Peyer's patch (tissue), 4 donors: ENCODE results near the gene PTPRF. TPM values are rescaled to one million over a fixed set of nuclear protein-coding genes. Genes with fewer than 3 reads are reported as not detected.
A peak's percentile ranks its signal among the peaks of the same experiment; 100 is the strongest.

Experiments used
- DNase-seq, 3 donors: peaks; one replicate each; pipeline ENCODE4 v3.0.0-alpha.2; 2017 to 2019
- H3K27ac ChIP-seq, 4 donors: fragments of 200-600 bp; sonication (generic); one replicate each; pipeline ENCODE4 v1.5.1; 2016 to 2019
- H3K27me3 ChIP-seq, 2 donors: fragments of 200-600 bp; sonication (generic); one replicate each; pipeline ENCODE4 v1.5.1; 2019
- H3K36me3 ChIP-seq, 3 donors: fragments of 200-600 bp; sonication (generic); one replicate each; pipeline ENCODE4 v1.5.1; 2016 to 2019
- H3K4me1 ChIP-seq, 4 donors: fragments of 200-600 bp; sonication (generic); one replicate each; pipeline ENCODE4 v1.5.1; 2016 to 2019
- H3K4me3 ChIP-seq, 4 donors: fragments of 200-600 bp; sonication (generic); 1 replicate in 3 of 4; 2 replicates in 1 of 4; pipeline ENCODE4 v1.5.1; 2016 to 2019; ENCODE audit warnings: mild to moderate bottlenecking in 1 of 4
- H3K9me3 ChIP-seq, 4 donors: fragments of 200-600 bp; sonication (generic); one replicate each; pipeline ENCODE4 v1.5.1; 2016 to 2019; ENCODE audit warnings: mild to moderate bottlenecking in 1 of 4
- CTCF ChIP-seq, 6 experiments: fragments of 450-650 bp in 4 of 6; fragments of 200-600 bp in 2 of 6; sonication (generic) in 1 of 6; IDR thresholded peaks; one replicate each; pipeline ENCODE4 v1.5.1; 2017 to 2019; ENCODE audit warnings: antibody characterized with exemption in 6 of 6, mild to moderate bottlenecking in 3 of 6, moderate library complexity in 1 of 6
- POLR2A ChIP-seq, 2 donors: fragments of 450-650 bp; IDR thresholded peaks; one replicate each; pipeline ENCODE4 v1.5.1; 2017; ENCODE audit warnings: antibody characterized with exemption in 2 of 2, mild to moderate bottlenecking in 2 of 2, moderate library complexity in 2 of 2
- total RNA-seq, 4 donors: library from RNA; depleted of rRNA; stranded (reverse); fragments of >200 nt; gene quantifications; one replicate each; pipeline ENCODE4 v1.1.0, GENCODE V29; 2016

The PTPRF gene
- total RNA-seq, 4 donors from 2014 or later = 149 to 613 (median 528) TPM

- H3K4me1 ChIP-seq = peaks cover 0 to 16% (median 4%) of the 10 kb centered on the region in 4 donors
- H3K27me3 ChIP-seq = no peaks in the 10 kb centered on the region
- peaks cover 0 to 22% (median 0%) of the 10 kb centered on the region in 3 donors for H3K36me3 ChIP-seq
- H3K4me3 ChIP-seq = peak overlapping the region; percentile 25 to 47 (median 44)
- H3K27ac ChIP-seq = peak overlapping the region in 1 of 4 donors; percentile 10
- H3K9me3 ChIP-seq = no peaks in the 10 kb centered on the region
- DNase-seq = peak in 2 of 3 donors; percentile 54 to 74
- TF ChIP-seq POLR2A (IDR thresholded peaks at IDR 0.05) = no peak
- TF ChIP-seq CTCF (IDR thresholded peaks at IDR 0.05) = no peak
Observed at GRCh38 chr1:43565600-43566360, 35.1 kb downstream of the PTPRF start.

DNA sequence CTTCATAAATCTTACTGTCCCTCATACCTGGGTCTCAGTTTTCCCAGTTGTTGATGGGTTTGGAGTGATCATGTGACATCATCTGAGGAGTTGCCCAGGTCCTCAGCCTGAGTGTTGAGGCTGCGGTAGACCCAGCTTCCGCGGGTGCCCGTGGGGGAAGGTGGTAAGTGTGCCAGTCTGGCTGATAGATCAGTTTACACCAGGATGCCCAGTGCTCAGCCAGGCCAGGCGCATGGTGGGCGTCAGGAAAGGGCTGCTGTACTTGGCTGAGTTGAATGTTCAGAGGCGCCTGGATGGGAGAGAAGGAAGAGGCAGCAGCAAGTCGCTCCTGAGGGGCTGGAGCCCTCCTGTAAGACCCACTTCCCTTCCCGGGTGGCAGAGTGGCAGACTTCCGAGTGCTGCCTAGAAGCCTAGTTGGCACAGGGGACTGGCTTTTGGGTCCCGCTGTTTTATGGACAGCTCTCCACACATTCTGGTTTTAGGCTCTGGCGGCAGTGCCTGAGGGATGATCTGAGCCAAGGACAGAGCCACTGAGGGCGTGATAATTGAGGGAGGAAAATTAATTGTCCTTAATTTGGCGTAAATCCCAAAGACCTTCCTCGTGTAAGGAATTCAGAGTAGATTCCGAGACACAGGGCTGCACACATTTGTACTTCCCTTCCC, 35.8 kb downstream of the PTPRF start:
- no peaks in the 10 kb centered on the region for H3K27me3 ChIP-seq
- no peak for DNase-seq
- H3K36me3 ChIP-seq = peaks cover 0 to 25% (median 0%) of the 10 kb centered on the region in 3 donors
- peak overlapping the region in 1 of 4 donors; percentile 41 for H3K4me3 ChIP-seq
- H3K4me1 ChIP-seq = peaks cover 0 to 16% (median 4%) of the 10 kb centered on the region in 4 donors
- no peak overlapping the region for H3K27ac ChIP-seq
- no peaks in the 10 kb centered on the region for H3K9me3 ChIP-seq
- TF ChIP-seq POLR2A (IDR thresholded peaks at IDR 0.05) = no peak
- TF ChIP-seq CTCF (IDR thresholded peaks at IDR 0.05) = no peak

- H3K4me1 ChIP-seq = peaks cover 0 to 11% (median 4%) of the 10 kb centered on the region in 4 donors
- no peaks in the 10 kb centered on the region for H3K9me3 ChIP-seq
- no peak overlapping the region for H3K27ac ChIP-seq
- peaks cover 0 to 34% (median 0%) of the 10 kb centered on the region in 3 donors for H3K36me3 ChIP-seq
- H3K27me3 ChIP-seq = no peaks in the 10 kb centered on the region
- TF ChIP-seq CTCF (IDR thresholded peaks at IDR 0.05) (no peak), POLR2A (IDR thresholded peaks at IDR 0.05) (no peak)
- DNase-seq = no peak
- H3K4me3 ChIP-seq = no peak overlapping the region
Observed at GRCh38 chr1:43569175-43569574, 38.5 kb downstream of the PTPRF start.

- Histone ChIP-seq H3K27ac (no peak overlapping the region), H3K27me3 (no peaks in the 10 kb centered on the region), H3K9me3 (no peaks in the 10 kb centered on the region), H3K4me3 (no peak overlapping the region), H3K4me1 (peaks cover 0 to 9% (median 4%) of the 10 kb centered on the region in 4 donors), H3K36me3 (peaks cover 0 to 40% (median 0%) of the 10 kb centered on the region in 3 donors)
- TF ChIP-seq CTCF (IDR thresholded peaks at IDR 0.05) (no peak), POLR2A (IDR thresholded peaks at IDR 0.05) (no peak)
- no peak for DNase-seq
Observed at GRCh38 chr1:43570277-43570676, 39.6 kb downstream of the PTPRF start.

GRCh38 chr1:43570715-43571114, 40.0 kb downstream of the PTPRF start:
- peaks cover 0 to 44% (median 0%) of the 10 kb centered on the region in 3 donors for H3K36me3 ChIP-seq
- H3K4me3 ChIP-seq = no peak overlapping the region
- DNase-seq = no peak
- TF ChIP-seq POLR2A (IDR thresholded peaks at IDR 0.05) (no peak), CTCF (IDR thresholded peaks at IDR 0.05) (no peak)
- H3K9me3 ChIP-seq = no peaks in the 10 kb centered on the region
- H3K27ac ChIP-seq = no peak overlapping the region
- no peaks in the 10 kb centered on the region for H3K27me3 ChIP-seq
- peaks cover 0 to 5% (median 2%) of the 10 kb centered on the region in 4 donors for H3K4me1 ChIP-seq
